Transverse colon (tissue), 3 donors: ENCODE measurements around the gene PTGES.

Experiments
- CTCF ChIP-seq, 5 experiments: fragments of 200-600 bp in 3 of 5; fragments of 450-650 bp in 2 of 5; sonication (generic) in 3 of 5; IDR thresholded peaks; 1 replicate in 2 of 5; 2 replicates in 3 of 5; pipeline ENCODE4 v1.5.1; 2016 to 2017; ENCODE audit warnings: antibody characterized with exemption in 5 of 5, inconsistent platforms in 3 of 5, mild to moderate bottlenecking in 2 of 5, moderate library complexity in 1 of 5
- EP300 ChIP-seq: sonication (generic); formaldehyde crosslinking; IDR thresholded peaks from one replicate; pipeline ENCODE4 v1.6.1; 2017; ENCODE audit warnings: antibody characterized with exemption, low read depth

- no peak for TF ChIP-seq EP300
- no peak for TF ChIP-seq CTCF (IDR thresholded peaks at IDR 0.05)
These were observed 16.8 kb upstream of the PTGES start for GRCh38 chr9:129769669-129770068.
